Sigmoid colon (tissue), 7 donors: ENCODE data around the gene TMCO5A. TPM values are rescaled to one million over a fixed set of nuclear protein-coding genes. Genes with fewer than 3 reads are reported as not detected.
A peak's percentile ranks its signal among the peaks of the same experiment; 100 is the strongest.

ENCODE experiments used
- DNase-seq: peaks from one replicate; pipeline ENCODE4 v3.0.0-alpha.2; 2019
- H3K27ac ChIP-seq, 4 donors: fragments of 200-600 bp; sonication (generic); one replicate each; pipeline ENCODE4 v1.5.1; 2016 to 2019; ENCODE audit warnings: mild to moderate bottlenecking in 1 of 4
- H3K27me3 ChIP-seq, 3 donors: fragments of 200-600 bp; sonication (generic); one replicate each; pipeline ENCODE4 v1.5.1; 2019; ENCODE audit warnings: mild to moderate bottlenecking in 1 of 3
- H3K36me3 ChIP-seq, 4 donors: fragments of 200-600 bp; sonication (generic); one replicate each; pipeline ENCODE4 v1.5.1; 2016 to 2019
- H3K4me1 ChIP-seq, 4 donors: fragments of 200-600 bp; sonication (generic); one replicate each; pipeline ENCODE4 v1.5.1; 2017 to 2019
- H3K4me3 ChIP-seq, 4 donors: fragments of 200-600 bp; sonication (generic); one replicate each; pipeline ENCODE4 v1.5.1; 2017 to 2019; ENCODE audit warnings: mild to moderate bottlenecking in 2 of 4, moderate library complexity in 1 of 4
- H3K9me3 ChIP-seq, 4 donors: fragments of 200-600 bp in 3 of 4; sonication (generic) in 3 of 4; one replicate each; pipeline versions ENCODE4 v1.5.1 to v1.6.1; 2013 to 2019
- CTCF ChIP-seq, 4 experiments: fragments of 450-650 bp in 3 of 4; fragments of 200-600 bp in 1 of 4; IDR thresholded peaks; one replicate each; pipeline ENCODE4 v1.5.1; 2016 to 2019; ENCODE audit warnings: antibody characterized with exemption in 4 of 4, mild to moderate bottlenecking in 3 of 4, moderate library complexity in 2 of 4
- EP300 ChIP-seq, 4 donors: sonication (generic); formaldehyde crosslinking; IDR thresholded peaks; one replicate each; pipeline ENCODE4 v1.6.1; 2017; ENCODE audit warnings: antibody characterized with exemption in 4 of 4
- POLR2A ChIP-seq, 2 donors: fragments of 450-650 bp; IDR thresholded peaks; one replicate each; pipeline ENCODE4 v1.6.1; 2016; ENCODE audit warnings: antibody characterized with exemption in 2 of 2, mild to moderate bottlenecking in 2 of 2, moderate library complexity in 2 of 2
- POLR2AphosphoS5 ChIP-seq, 4 donors: sonication (generic); formaldehyde crosslinking; IDR thresholded peaks; one replicate each; pipeline ENCODE4 v1.6.1; 2017; ENCODE audit warnings: antibody characterized with exemption in 4 of 4
- WGBS, 2 donors: extraction: QIAGEN DNeasy Blood & Tissue Kit; methylation state at CpG; one replicate each; pipeline ENCODE4 v1.1.7; 2013; 5-methylcytosine and 5-hydroxymethylcytosine counted together
- intact Hi-C: fragments of 100-400 bp; cut with DNase I; formaldehyde crosslinking; loops from one replicate; pipeline ENCODE4 v1.15.1; 2023
- polyA plus RNA-seq, 3 donors: library from polyadenylated mRNA; stranded (reverse); fragments of 200-250 nt; gene quantifications; one replicate each; pipeline ENCODE4 v1.2.3, GENCODE V29; 2013
- total RNA-seq, 4 donors: library from RNA; depleted of rRNA; stranded (reverse); fragments of >200 nt; gene quantifications; one replicate each; pipeline ENCODE4 v1.1.0, GENCODE V29; 2016
- donor health status: healthy with polysubstance abuse.
- donor health status: Bipolar disorder and iron deficiency.
- donor health status: healthy.

Gene TMCO5A
- total RNA-seq = not detected
- polyA plus RNA-seq = not detected

- Histone ChIP-seq H3K4me3 (no peak within 1 kb of the TSS), H3K4me1 (no peaks in the 10 kb centered on the region), H3K27me3 (no peaks in the 10 kb centered on the region), H3K36me3 (no peaks in the 10 kb centered on the region), H3K9me3 (no peaks in the 10 kb centered on the region), H3K27ac (no peak within 1 kb of the TSS)
- TF ChIP-seq POLR2A (IDR thresholded peaks at IDR 0.05) (no peak), POLR2AphosphoS5 (IDR thresholded peaks at IDR 0.05) (no peak), CTCF (IDR thresholded peaks at IDR 0.05) (no peak), EP300 (IDR thresholded peaks at IDR 0.05) (no peak)
- WGBS, 2 donors = 57 to 74% methylated on average over 1 of the region's 1 CpG
- intact Hi-C loops = no loop called here
- DNase-seq = no peak
Observed at GRCh38 chr15:37934340-37934739, at the start of gene TMCO5A. TMCO5A (plus strand) TSS chr15:37934640; CDS start chr15:37936324, 1,684 bp downstream.

- H3K27ac ChIP-seq = no peak overlapping the region
- no peaks in the 10 kb centered on the region for H3K27me3 ChIP-seq
- H3K4me1 ChIP-seq = peaks cover 0 to 2% (median under 1%) of the 10 kb centered on the region in 4 donors
- no peak overlapping the region for H3K4me3 ChIP-seq
- intact Hi-C loops = loop anchor here (10.0 kb wide), 1 partner anchor 1001 kb away; no protein-coding TSS in a partner anchor
- H3K9me3 ChIP-seq = no peaks in the 10 kb centered on the region
- TF ChIP-seq CTCF (IDR thresholded peaks at IDR 0.05) = no peak
- TF ChIP-seq POLR2AphosphoS5 (IDR thresholded peaks at IDR 0.05) = no peak
- no peak for TF ChIP-seq EP300 (IDR thresholded peaks at IDR 0.05)
- TF ChIP-seq POLR2A (IDR thresholded peaks at IDR 0.05) = no peak
- no peak for DNase-seq
- H3K36me3 ChIP-seq = no peaks in the 10 kb centered on the region
Observed at GRCh38 chr15:37885651-37886050, 48.8 kb upstream of the TMCO5A start.

GRCh38 chr15:37888356-37888755, 46.1 kb upstream of the TMCO5A start:
- 92% methylated on average over 4 of the region's 4 CpGs for WGBS, 2 donors
- no peaks in the 10 kb centered on the region for H3K36me3 ChIP-seq
- no peaks in the 10 kb centered on the region for H3K9me3 ChIP-seq
- H3K4me1 ChIP-seq = no peaks in the 10 kb centered on the region
- no peak for DNase-seq
- H3K27me3 ChIP-seq = no peaks in the 10 kb centered on the region
- no peak overlapping the region for H3K4me3 ChIP-seq
- intact Hi-C loops = loop anchor here (10.0 kb wide), 1 partner anchor 1004 kb away; no protein-coding TSS in a partner anchor
- TF ChIP-seq EP300 (IDR thresholded peaks at IDR 0.05) = no peak
- TF ChIP-seq POLR2AphosphoS5 (IDR thresholded peaks at IDR 0.05) = no peak
- TF ChIP-seq CTCF (IDR thresholded peaks at IDR 0.05) = no peak
- no peak for TF ChIP-seq POLR2A (IDR thresholded peaks at IDR 0.05)
- no peak overlapping the region for H3K27ac ChIP-seq

- Histone ChIP-seq H3K36me3 (no peaks in the 10 kb centered on the region), H3K27ac (no peak overlapping the region), H3K27me3 (no peaks in the 10 kb centered on the region), H3K4me3 (no peak overlapping the region), H3K9me3 (no peaks in the 10 kb centered on the region), H3K4me1 (no peaks in the 10 kb centered on the region)
- DNase-seq = no peak
- intact Hi-C loops = no loop called here
- WGBS, 2 donors = 29 to 43% methylated on average over 4 of the region's 4 CpGs
- TF ChIP-seq EP300 (IDR thresholded peaks at IDR 0.05) (no peak), CTCF (IDR thresholded peaks at IDR 0.05) (peak in 2 of 4 experiments; percentile 57 to 68)
Observed at GRCh38 chr15:37891766-37892368, 42.6 kb upstream of the TMCO5A start.

- Histone ChIP-seq H3K9me3 (no peaks in the 10 kb centered on the region), H3K36me3 (no peaks in the 10 kb centered on the region), H3K27me3 (no peaks in the 10 kb centered on the region), H3K27ac (no peak overlapping the region), H3K4me1 (no peaks in the 10 kb centered on the region), H3K4me3 (no peak overlapping the region)
- intact Hi-C loops = no loop called here
- DNase-seq = no peak
- TF ChIP-seq EP300 (IDR thresholded peaks at IDR 0.05) = no peak
- no peak for TF ChIP-seq POLR2AphosphoS5 (IDR thresholded peaks at IDR 0.05)
- TF ChIP-seq CTCF (IDR thresholded peaks at IDR 0.05) = no peak
- TF ChIP-seq POLR2A (IDR thresholded peaks at IDR 0.05) = no peak
Observed at GRCh38 chr15:37893309-37893708, 41.1 kb upstream of the TMCO5A start.
